ENCODE data around the gene PPFIBP2.

PPFIBP2 gene

GRCh38 chr11:7671347-7672215 is 157.8 kb downstream of the PPFIBP2 start:
- no peak for DNase-seq

- no peak for DNase-seq
These were observed 158.6 kb downstream of the PPFIBP2 start for GRCh38 chr11:7672276-7672959.

GRCh38 chr11:7672960-7673723 is 159.3 kb downstream of the PPFIBP2 start, which contains the start of gene CYB5R2:
TSS of gene CYB5R2 (minus strand) at chr11:7673500. CDS start at chr11:7672825, 675 bp downstream.
- DNase-seq = peak; percentile 91

- peak; percentile 89 for DNase-seq
These were observed 160.1 kb downstream of the PPFIBP2 start for GRCh38 chr11:7673724-7674434.

DNA sequence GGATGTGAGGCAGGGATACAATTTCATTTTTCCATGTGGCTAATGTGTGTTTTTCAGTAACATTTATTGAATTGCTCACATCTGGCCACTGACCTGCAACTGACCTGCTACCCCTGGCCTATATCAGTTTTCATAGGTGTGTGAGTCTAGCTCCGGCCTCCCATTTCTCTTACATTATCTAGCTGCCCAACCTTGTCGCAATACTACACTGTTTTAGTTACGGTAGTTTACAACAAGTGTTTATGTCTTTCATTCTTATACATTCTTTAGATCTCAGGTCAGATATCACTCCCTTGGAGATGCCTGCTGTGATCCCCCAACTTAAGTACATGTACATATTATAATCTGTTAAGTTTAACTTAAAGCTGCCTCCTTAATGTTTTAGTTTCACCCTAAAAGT is 161.8 kb downstream of the PPFIBP2 start:
- no peak for DNase-seq

- no peak for DNase-seq
These were observed 163.3 kb downstream of the PPFIBP2 start for GRCh38 chr11:7677071-7677470.

GRCh38 chr11:7677796-7678201 is 164.0 kb downstream of the PPFIBP2 start:
- DNase-seq = no peak

- DNase-seq = no peak
These were observed 169.8 kb downstream of the PPFIBP2 start for GRCh38 chr11:7683571-7683970.

- DNase-seq = no peak
These were observed 173.0 kb downstream of the PPFIBP2 start for GRCh38 chr11:7686761-7687160.

- DNase-seq = no peak
These were observed 173.6 kb downstream of the PPFIBP2 start for GRCh38 chr11:7687386-7687785.

GRCh38 chr11:7688238-7688826 is 174.5 kb downstream of the PPFIBP2 start:
- DNase-seq = no peak

- no peak for DNase-seq
These were observed 175.4 kb downstream of the PPFIBP2 start for GRCh38 chr11:7689239-7689638.

DNA sequence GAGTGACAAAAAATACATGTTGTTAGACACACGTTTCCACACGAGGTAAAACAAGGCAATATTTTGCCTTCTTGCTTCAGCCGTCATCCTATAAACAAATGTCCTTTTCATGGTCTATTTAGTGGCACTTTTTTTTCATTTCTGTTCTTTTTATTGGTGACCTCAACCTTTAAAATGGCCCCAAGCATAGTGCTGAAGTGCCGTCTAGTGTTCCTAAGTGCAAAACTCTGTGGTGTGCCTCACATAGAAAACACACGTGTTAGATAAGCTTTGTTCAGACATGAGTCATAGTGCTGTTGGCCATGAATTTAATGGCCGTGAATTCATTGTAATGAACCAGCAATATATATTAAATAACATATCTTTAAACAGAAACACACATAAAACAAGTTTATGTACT is 176.8 kb downstream of the PPFIBP2 start:
- DNase-seq = no peak

DNA sequence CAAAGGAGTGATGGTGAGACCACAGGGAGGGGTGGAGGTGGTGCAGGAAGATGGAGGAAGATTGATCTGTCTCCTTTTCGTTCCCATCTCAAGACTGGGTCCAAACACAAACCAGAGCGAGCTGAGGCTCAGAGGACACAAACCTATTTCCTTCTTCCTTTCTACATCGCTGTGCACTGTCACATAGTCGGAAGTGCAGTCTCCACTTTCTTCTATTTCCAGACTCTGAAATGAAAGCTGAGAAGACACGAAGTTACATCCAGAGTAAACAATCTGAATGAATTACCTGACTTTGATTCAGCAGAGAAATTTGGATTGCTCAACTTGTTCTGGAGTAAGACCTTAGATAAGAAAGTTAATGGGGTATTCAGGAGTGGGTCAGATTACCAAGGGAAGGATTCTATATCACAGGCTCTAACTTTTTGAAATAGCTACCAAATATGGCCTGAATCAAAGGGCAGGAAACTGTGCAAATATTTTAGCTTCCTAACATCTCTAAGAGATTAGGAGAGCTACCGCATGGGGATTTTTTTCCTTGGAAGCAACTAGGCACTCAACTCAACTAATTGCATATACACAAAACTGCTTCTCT is 178.1 kb downstream of the PPFIBP2 start:
- no peak for DNase-seq

DNA sequence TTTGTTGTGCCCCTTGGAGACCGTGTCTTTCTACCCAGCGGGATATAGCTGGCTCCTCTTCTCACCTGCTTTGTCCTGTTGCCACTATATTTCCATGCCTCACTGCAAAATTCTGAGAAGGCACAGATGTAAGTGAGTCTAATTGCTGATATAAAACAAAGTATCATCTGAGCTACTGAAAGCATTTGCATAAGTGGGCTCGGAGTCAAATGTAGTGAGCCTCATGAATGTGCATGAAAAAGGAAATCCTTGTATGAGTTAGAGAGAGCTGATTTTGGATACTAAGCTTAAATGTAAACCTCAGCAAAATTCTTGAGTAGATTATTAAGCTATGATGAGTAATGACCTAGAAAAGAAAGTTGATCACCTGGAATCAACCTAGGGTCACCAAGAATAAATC is 178.6 kb downstream of the PPFIBP2 start:
- no peak for DNase-seq

DNA sequence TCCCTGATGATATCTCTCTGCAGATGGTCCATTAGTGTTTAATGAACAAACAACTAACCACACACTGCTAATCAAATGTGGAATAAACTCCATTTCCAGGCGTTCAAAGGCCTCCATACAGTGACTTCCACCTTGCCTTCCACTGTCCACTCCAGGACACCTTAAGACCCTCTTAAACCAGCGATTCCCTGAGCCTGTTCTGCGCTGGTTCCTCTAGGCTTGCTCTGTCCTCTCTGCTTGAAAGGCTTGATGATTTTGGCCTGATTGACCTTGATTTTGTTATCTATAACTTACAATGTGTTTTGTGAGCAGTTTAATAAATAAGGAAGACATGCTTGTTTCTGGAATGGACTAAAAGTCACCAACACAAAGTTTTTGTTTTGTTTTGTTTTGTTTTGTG is 180.4 kb downstream of the PPFIBP2 start:
- DNase-seq = no peak

DNA sequence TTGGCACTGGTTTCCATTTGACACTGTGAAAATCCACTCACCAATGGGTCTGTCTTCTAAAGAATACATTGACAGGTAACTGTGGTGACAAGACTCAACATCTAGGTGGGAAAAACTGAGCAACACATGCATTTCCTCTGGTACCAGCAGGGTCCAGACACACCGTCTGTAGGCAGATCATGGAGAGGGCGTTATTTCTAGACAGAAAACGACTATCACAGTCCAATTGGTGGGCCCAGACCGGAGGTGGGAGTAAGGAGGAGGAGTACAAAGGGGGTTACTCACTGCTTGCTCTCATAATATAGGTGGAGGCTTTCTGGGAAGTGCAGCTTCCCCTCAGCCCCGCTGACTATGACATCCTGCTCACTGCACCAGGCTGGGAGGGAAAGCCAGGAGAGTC is 182.6 kb downstream of the PPFIBP2 start:
- DNase-seq = no peak

All from islet precursor cell (in vitro differentiated cells).